ENCODE data around the gene ATG16L2.

ATG16L2 gene

GRCh38 chr11:72798361-72798760 is 15.8 kb upstream of the ATG16L2 start:
- TF ChIP-seq ZFP30 (CRISPR knock-in tag; IDR thresholded peaks at IDR 0.05) (no peak), BACH2 (CRISPR knock-in tag; IDR thresholded peaks at IDR 0.05; ENCODE audit: borderline replicate concordance) (no peak), ZNF8 (CRISPR knock-in tag; IDR thresholded peaks at IDR 0.05) (no peak), CSRNP3 (CRISPR knock-in tag; IDR thresholded peaks at IDR 0.05) (no peak), TCF4 (CRISPR knock-in tag; IDR thresholded peaks at IDR 0.05; ENCODE audit: borderline replicate concordance) (no peak), SNAI2 (CRISPR knock-in tag; IDR thresholded peaks at IDR 0.05) (no peak), PATZ1 (CRISPR knock-in tag; IDR thresholded peaks at IDR 0.05; ENCODE audit: borderline replicate concordance) (no peak), TOX (CRISPR knock-in tag; IDR thresholded peaks at IDR 0.05; ENCODE audit: borderline replicate concordance) (no peak), ARNTL (CRISPR knock-in tag; IDR thresholded peaks at IDR 0.05; ENCODE audit: borderline replicate concordance, low read depth) (no peak), TSHZ2 (CRISPR knock-in tag; IDR thresholded peaks at IDR 0.05) (no peak)
- ATAC-seq: no peak

- TF ChIP-seq ESRRG (CRISPR knock-in tag; IDR thresholded peaks at IDR 0.05): no peak
- no peak for TF ChIP-seq CREB5 (CRISPR knock-in tag; IDR thresholded peaks at IDR 0.05; ENCODE audit: low read depth)
- no peak for TF ChIP-seq ARNTL (CRISPR knock-in tag; IDR thresholded peaks at IDR 0.05; ENCODE audit: borderline replicate concordance, low read depth)
- TF ChIP-seq BACH2 (CRISPR knock-in tag; IDR thresholded peaks at IDR 0.05; ENCODE audit: borderline replicate concordance): no peak
- no peak for TF ChIP-seq ZNF565 (CRISPR knock-in tag; conservative IDR thresholded peaks at IDR 0.05; ENCODE audit: low read depth)
- TF ChIP-seq SNAI2 (CRISPR knock-in tag; IDR thresholded peaks at IDR 0.05): no peak
- no peak for TF ChIP-seq PPARA (CRISPR knock-in tag; IDR thresholded peaks at IDR 0.05; ENCODE audit: borderline replicate concordance)
- TF ChIP-seq CSRNP3 (CRISPR knock-in tag; IDR thresholded peaks at IDR 0.05): no peak
- no peak for TF ChIP-seq PATZ1 (CRISPR knock-in tag; IDR thresholded peaks at IDR 0.05; ENCODE audit: borderline replicate concordance)
- TF ChIP-seq ISL1 (CRISPR knock-in tag; IDR thresholded peaks at IDR 0.05): no peak
Observed at GRCh38 chr11:72799441-72799840, 14.8 kb upstream of the ATG16L2 start.

GRCh38 chr11:72802822-72803221 is 11.4 kb upstream of the ATG16L2 start:
- ATAC-seq: no peak
- TF ChIP-seq ISL1 (CRISPR knock-in tag; IDR thresholded peaks at IDR 0.05): no peak
- no peak for TF ChIP-seq OSR1 (CRISPR knock-in tag; IDR thresholded peaks at IDR 0.05)
- no peak for TF ChIP-seq TSHZ2 (CRISPR knock-in tag; IDR thresholded peaks at IDR 0.05)
- TF ChIP-seq ZNF70 (CRISPR knock-in tag; IDR thresholded peaks at IDR 0.05): no peak
- TF ChIP-seq TOX (CRISPR knock-in tag; IDR thresholded peaks at IDR 0.05; ENCODE audit: borderline replicate concordance): no peak
- no peak for TF ChIP-seq TCF4 (CRISPR knock-in tag; IDR thresholded peaks at IDR 0.05; ENCODE audit: borderline replicate concordance)
- TF ChIP-seq CREB5 (CRISPR knock-in tag; IDR thresholded peaks at IDR 0.05; ENCODE audit: low read depth): no peak
- no peak for TF ChIP-seq ZNF8 (CRISPR knock-in tag; IDR thresholded peaks at IDR 0.05)
- no peak for TF ChIP-seq BACH2 (CRISPR knock-in tag; IDR thresholded peaks at IDR 0.05; ENCODE audit: borderline replicate concordance)
- no peak for TF ChIP-seq POU6F1 (CRISPR knock-in tag; IDR thresholded peaks at IDR 0.05; ENCODE audit: borderline replicate concordance, low read depth)

More at GRCh38 chr11:72799441-72799840, 14.8 kb upstream of the ATG16L2 start:
- ATAC-seq: peak; percentile 58; the same call in 2 of the 3 replicates
